ENCODE results near the gene C12orf42.
"Not testable (repeated sequence)": the region's sequence is repeated elsewhere in the genome, so short reads cannot be mapped to it uniquely, and the experiment has no call there.

Gene C12orf42

DNA sequence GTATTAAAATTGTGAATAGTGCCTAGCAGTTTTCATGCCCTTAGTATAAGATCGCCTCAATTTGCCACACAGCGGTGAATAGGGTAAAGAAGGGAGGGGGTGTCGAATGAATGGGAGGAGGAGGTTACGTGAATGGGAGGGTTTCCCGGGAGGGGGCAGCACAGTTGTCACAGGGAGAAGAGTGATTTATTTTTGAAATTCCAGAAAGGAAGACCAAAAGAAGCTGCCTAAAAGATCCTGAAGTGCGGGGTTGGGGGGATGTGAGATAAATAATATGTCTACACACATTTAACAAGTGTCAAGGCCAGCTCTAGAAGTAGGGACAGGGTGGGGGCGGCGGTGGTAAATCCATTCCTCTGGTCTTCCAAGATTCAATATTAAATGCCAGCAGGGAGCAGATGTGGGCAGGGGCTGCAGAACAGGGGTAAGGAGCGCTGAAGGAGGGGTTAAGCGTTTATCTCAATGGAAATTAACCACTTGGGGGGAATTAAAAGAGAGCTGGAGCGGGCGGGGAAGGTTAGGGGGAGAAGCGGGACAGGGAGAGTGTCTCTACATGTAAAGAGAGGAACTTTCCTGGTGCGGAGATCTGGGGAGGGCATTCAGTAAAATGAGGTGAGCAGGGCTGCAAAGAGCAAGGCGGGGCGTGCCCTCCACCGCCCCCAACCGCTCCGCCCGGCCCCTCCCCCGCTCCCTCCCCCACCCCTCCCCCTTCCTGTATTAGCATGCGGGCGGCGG lies 867 bp downstream of the C12orf42 start:
- no peak for DNase-seq (ENCODE audit: low read depth)

DNA sequence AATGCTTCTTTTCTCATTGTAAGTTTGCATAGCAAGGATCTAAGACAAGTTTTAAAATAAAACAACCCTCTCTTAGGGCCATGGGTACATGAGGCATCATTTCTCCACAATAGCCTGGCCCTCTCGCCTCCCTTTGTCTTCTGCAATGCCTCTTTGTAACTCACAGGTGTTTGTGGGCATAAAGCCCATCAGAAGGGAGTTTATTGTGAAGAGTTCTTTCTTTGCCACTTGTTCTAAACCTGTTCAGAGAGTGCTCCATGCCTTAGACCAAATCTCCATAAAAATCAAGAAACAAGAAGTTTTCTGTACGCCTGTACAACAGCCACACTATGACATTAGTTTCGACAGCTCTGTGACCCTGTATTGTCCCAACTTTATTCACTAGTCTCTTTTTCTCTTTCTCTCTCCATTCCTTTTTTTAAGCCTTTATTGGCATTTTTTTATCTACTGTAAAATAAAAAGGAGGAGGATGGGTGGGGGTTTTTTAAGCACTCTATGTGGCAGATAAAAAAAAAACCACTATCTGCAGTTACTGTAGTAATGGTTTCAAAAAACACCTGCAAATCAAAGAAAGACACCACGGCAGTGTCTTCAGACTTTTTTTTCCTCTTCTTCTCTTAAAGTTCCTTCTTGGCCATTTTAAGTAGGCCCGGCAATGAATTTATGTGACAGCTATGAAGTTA lies 1.6 kb downstream of the C12orf42 start:
- no peak for DNase-seq (ENCODE audit: low read depth)

DNA sequence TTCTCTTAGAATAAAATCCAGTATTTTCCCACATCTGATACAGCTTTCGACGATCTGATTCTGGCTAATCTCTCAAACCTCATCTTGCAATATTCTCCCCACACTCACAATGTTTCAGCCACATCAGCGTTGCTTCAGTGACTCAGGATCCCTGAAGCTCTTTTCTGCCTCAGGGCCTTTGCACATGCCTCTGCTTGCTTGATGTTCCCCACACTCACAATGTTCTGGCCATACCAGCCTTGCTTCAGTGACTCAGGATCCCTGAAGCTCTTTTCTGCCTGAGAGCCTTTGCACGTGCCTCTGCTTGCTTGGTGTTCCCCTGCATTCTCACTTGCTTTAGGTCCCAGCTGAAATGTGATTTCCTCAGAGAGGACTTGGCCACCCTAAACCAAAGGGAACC lies 2.6 kb downstream of the C12orf42 start:
- no peak for DNase-seq (ENCODE audit: low read depth)

DNA sequence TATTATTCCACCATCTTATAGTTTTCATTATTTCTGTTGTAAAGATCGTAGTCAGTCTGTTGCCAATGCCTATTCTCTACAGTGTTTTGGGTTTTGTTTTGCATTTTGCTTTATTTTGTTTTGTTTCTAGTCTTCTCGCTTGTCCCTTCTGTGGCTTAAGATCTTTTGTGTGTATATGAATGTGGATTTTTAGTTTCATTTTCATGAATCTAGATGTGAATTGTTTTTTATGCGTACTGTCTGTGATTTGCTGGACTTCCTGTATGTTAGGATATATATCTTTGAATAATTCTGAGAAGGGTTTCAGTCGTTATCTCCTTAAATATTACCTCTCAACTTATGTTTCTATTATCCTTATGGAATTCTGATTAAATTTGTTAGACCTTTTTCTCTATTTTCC lies 13.4 kb downstream of the C12orf42 start:
- DNase-seq (ENCODE audit: low read depth), result no peak

DNA sequence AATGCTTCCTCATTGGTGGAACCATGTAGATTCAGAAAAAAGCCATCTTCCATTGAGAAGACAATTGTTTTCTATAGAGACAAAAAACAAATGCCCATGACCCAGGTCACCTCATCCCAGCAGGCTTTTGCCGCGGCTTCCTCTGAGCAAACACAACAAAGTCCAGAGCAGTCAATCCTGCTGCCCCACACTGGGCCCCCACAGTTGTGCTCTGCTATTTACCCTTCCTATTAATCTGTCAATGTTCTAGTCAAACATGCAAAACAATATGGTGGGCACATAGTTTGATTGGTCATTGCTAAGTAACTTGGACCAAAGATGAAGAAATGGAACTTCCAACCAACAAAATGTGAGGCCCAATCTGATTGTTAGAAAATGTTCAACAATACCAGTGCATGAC lies 20.7 kb downstream of the C12orf42 start:
- no peak for DNase-seq (ENCODE audit: low read depth)

DNA sequence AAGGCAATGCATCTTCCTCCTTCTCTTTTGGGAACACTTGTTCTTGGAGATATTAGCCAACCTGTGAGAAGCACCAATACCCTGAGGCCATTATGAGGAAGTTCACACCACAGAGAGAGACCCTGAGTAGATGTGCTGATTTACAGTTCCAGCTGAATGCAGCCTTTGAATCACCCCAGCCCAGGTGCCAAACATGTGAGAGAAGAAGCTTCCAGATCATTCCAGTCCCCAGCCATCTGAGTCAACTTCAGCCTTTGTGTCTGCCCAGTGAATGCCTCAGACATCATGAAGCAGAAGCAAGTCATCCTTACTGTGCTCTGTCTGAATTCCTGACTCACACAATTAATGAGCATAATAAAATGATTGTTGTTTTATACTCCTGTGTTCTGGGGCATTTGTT lies 25.1 kb downstream of the C12orf42 start:
- DNase-seq (ENCODE audit: low read depth), result no peak

DNA sequence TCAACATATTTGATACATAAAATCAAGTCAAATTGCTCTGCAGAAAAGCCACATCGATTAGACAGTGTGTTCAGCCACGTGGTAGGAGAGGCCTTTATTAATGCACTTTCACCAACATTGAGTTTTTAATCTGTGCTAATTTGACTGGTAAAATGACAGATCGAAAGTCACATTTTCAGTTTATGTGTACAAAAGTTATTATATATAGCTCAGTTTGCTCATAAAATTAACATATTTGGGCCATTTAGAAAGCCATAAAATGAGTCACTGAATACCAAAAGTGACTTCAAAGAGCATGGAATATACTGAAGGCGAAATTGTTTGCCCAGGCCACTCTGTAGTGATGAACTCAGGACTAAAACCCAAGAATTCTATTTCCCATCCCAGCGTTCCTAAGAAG lies 26.0 kb downstream of the C12orf42 start:
- DNase-seq (ENCODE audit: low read depth), result no peak

DNA sequence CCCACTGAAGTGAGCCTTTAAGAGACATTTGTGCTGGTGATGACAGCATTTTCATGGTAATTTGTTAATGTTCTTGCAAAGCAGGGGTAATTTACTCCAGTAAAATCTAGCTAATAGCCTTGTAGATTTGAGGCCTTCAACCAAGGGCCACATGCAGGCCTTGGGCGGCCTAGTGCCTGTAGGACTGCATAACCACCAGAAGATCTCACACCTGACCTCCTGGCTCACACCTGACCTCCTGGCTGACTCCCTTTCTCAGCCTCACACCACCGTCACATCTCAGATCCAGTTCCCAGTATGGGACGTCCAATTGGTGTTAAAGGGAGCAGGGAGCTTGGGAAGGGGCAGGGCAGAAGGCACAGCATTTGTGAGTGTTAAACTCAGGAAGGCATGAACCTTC lies 26.9 kb downstream of the C12orf42 start:
- DNase-seq (ENCODE audit: low read depth), result no peak

DNA sequence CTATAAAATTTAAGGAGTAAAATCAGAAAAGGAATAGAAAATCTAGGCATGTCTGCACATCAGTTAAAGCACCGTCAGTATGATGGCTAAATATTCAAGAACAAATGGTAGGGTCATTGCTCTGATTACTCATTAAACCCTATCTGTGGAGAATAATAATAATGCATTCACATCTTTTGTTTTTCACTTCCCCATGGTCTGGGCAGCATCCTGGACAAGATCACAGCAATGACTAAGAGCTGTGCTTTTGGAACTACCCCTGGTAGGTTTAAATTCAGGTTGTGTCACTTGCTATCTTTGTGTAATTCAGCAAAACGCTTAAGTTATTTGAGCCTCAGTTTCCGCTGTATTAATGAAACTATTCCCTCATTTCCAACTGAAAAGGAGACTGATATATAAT lies 33.1 kb downstream of the C12orf42 start:
- DNase-seq (ENCODE audit: low read depth), result no peak

DNA sequence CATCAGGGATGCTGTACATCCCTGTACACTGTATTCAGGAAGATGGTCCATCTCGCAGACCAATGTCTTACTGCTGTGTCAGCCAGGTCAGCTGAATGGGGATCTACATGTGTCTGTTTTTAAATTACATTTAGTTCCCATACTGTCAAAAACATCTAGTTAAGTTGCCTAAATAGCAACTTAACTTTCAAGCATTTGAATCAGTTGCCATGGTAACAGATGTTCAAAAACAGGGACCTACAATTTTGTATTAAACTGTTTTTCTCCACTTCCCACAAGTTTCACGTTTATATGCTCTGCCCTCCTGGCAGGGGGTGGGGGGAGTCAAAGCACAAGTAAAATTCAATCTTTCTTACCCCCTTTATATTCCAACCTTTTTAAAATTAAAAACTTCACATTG lies 38.3 kb downstream of the C12orf42 start:
- DNase-seq (ENCODE audit: low read depth), result no peak

DNA sequence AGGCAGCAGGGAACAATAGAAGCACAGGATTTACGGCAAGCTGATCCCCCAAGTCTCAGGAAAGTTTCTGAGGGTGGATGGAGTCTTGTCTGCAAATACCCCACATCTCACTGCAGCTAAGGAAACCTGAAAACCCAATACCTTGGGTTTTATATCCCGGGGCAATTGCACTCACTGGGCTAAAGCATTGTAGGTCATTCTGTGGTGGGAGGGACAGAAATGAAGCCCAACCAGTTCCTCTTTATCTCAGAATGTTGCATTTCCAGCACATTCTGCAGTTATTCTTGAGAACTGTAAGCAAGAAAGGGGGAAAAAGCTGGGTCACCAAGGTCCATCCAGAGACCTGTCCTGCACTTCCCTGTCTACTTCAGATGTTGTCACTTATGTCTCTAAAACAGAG lies 39.8 kb downstream of the C12orf42 start:
- DNase-seq (ENCODE audit: low read depth), result no peak

DNA sequence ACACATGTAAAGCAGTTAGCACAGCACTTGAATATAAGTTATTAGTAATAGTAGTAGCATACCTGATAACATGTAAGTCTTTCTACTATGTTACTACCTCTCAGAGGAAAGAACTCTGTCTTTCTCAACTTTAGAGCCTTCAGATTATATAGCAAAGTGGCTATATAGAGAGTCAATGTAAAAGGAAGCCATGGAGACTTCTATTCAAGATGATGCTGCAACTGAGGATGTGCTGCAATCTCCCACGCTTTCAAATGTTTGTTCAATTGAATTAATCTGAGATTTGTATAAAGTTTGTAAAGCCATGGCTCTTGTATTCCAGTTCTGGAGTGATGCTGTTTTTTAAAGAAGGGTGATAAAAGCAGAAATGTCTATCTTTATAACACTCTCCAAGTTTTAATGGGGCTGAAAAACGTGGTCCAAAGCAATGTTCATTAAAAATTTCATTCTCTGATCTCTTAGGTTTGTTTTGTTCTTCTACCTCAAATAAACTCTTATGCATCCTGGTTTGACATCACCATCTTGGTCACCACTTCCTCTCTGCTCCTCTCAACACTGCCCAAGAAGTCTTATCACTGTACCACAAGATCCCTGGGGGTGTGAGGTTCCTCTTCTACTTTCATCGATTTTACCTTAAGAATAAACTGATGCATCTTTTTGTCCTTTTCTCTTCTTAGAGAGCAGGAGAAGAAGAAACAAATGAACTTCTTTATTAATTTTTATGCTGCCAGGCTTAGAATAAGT lies 40.6 kb downstream of the C12orf42 start:
- no peak for DNase-seq (ENCODE audit: low read depth)

DNA sequence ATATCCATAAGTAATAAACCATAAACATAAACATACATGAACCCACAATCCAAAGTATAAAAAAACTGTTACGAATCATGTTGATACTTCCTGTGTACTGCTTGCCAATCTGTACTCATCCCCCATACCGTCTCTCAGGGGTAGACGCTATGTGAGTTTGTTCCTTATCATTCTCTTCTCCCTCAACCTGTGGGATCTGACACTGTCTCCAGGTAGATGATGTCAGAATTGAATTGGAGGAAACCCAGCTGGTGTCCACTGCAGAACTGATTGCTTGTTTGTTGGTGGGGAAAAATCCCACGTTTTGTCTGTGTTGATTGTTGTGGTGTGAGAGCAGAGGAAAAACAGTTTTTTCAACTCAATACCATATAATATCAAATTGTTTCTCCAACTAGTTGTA lies 50.8 kb downstream of the C12orf42 start:
- DNase-seq (ENCODE audit: low read depth), result no peak

DNA sequence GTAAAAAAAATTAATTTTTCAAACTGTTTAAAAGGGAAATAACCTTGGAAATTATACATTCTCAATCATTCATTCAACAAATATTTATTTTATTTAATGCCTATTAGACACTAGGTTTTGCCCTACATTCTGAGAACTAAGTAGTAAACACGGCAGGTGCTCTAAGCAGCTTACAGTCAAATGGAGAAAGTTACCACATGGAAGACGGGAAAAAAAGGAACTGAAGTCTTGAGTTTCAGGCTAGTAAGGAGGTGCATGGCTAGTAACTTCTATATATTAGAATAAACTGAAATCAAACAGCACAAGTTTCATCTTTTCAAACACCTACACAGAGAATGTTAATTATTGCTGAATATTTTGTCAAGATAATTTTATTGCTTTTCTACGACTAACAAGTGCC lies 52.9 kb downstream of the C12orf42 start:
- no peak for DNase-seq (ENCODE audit: low read depth)

DNA sequence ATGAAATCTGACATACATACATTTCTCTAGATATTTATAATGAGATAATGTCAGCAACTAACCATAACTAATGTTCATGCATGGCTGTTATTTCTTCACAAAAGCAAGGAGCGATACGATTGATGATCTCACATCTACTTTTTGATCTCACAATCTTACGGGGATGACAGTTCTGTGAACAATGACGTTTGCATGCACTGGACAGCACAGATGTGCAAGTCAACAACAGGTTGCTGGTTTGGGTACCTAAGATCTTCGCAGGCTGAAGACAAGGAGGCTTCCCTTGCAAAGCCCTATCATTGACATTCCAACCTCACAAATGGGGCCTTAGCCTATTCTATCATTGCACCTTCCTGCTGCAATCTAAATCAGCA lies 53.6 kb downstream of the C12orf42 start:
- DNase-seq (ENCODE audit: low read depth), result no peak

DNA sequence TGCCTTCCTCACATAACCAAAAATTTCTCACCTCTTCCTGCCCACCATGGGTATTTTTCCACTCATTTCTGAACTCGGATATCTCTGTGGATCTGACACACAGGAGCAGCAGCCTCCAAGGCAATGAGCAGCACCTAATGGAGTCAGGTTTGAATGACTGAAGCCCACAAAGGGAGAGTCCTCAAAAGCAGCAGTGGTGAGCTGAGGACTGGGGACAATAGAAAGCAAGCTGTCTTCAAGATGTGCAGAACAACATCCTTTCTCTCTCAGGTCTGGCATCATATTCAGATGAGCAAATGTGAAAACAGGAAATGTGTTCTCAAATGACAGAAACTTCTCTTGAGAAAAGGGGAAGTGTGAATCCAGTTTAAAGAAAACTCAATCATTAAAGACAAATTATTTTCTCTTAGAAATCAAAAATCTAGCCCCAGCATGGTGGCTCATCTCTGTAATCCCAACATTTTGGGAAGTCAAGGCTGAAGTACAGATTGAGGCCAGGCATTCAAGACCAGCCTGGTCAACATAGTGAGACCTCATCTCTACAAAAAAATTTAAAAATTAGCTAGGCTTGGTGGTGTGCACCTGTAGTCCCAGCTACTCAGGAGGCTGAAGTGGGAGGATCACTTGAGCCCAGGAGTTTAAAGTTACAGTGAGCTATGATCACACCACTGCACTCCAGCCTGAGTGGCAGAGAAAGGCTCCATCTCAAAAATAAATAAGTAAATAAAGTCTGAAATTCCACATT lies 54.2 kb downstream of the C12orf42 start:
- peak; percentile 7 for DNase-seq (ENCODE audit: low read depth)

DNA sequence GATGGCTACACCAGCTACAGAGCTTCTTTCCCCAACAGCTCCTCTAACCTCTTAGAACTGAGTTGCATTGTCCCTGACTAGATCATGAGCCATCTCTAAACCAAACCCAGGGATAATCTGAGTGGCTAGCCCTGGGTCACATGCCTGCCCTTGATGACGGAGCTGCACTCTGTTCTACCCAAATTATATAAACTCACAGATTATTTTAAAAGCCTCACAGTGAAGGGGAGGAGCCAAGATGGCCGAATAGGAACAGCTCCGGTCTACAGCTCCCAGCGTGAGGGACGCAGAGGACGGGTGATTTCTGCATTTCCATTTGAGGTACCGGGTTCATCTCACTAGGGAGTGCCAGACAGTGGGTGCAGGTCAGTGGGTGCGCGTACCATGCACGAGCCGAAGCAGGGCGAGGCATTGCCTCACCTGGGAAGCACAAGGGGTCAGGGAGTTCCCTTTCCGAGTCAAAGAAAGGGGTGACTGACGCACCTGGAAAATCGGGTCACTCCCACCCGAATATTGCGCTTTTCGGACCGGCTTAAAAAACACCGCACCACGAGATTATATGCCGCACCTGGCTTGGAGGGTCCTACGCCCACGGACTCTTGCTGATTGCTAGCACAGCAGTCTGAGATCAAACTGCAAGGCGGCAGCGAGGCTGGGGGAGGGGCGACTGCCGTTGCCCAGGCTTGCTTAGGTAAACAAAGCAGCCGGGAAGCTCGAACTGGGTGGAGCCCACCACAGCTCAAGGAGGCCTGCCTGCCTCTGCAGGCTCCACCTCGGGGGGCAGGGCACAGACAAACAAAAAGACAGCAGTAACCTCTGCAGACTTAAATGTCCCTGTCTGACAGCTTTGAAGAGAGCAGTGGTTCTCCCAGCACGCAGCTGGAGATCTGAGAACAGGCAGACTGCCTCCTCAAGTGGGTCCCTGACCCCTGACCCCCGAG lies 61.3 kb downstream of the C12orf42 start:
- not testable (repeated sequence) for DNase-seq (ENCODE audit: low read depth)

DNA sequence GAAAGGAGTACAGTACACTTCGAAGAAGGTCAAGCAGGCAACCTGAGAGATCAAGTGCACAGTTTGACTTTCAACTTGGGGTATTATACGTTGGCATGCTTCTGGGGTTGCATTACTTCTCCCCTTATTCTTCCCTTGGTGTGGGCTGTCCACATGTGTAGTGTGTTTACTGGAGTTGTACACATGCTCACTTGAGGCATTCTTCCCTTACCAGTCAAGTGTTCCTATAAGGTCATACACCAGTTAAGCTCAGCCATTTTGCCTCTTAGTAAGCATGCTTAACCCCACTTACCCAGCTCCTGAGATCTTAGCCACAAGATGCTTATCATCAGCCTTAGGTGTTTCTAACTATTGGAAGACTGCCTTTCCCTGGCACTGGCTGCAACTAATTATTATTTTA lies 63.8 kb downstream of the C12orf42 start:
- no peak for DNase-seq (ENCODE audit: low read depth)

DNA sequence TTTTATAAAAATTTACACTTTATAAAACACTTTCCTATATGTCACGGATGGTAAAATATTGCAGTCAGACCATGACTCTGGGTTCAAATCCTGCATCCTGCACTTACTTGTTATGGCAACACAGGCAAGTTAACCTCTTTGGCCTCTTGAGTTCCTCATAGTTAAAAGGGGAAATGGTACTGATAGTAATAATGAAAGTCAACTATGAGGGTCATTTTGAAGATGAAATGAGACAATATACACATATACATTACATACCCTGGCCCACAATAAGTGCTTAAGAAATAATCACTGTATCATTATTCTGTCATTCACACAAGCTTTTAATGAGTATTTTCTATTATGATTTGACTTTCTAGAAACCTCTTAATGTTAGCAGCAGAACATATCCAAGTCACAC lies 64.4 kb downstream of the C12orf42 start:
- no peak for DNase-seq (ENCODE audit: low read depth)

DNA sequence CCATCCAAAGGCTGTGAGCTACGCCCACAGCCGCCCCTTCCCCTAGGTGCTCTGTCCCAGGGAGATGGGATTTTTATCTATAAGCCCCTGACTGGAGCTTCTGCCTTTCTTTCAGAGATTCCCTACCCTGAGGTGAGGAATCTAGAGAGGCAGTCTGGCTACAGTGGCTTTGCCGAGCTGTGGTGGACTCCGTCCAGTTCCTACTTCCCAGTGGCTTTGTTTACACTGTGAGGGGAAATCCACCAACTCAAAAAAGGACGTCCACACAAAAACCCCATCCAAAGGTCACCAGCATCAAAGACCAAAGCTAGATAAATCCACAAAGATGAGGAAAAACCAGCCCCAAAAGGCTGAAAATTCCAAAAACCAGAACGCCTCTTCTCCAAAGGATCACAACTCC lies 70.1 kb downstream of the C12orf42 start:
- DNase-seq (ENCODE audit: low read depth), result not testable (repeated sequence)

DNA sequence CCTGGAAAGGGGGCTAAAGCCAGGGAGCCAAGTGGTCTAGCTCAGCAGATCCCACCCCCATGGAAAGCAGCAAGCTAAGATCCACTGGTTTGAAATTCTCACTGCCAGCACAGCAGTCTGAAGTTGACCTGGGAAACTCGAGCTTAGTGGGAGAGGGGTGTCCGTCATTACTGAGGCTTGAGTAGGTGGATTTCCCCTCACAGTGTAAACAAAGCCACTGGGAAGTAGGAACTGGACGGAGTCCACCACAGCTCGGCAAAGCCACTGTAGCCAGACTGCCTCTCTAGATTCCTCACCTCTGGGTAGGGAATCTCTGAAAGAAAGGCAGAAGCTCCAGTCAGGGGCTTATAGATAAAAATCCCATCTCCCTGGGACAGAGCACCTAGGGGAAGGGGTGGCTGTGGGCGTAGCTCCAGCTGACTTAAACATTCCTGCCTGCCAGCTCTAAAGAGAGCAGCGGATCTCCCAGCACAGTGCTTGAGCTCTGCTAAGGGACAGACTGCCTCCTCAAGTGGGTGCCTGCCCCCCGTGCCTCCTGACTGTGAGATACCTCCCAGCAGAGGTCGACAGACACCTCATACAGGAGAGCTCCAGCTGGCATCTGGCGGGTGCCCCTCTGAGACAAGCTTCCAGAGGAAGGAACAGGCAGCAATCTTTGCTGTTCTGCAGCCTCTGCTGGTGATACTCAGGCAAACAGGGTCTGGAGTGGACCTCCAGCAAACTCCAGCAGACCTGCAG lies 70.8 kb downstream of the C12orf42 start:
- DNase-seq (ENCODE audit: low read depth), result not testable (repeated sequence)

All from activated T-cell treated with anti-CD3 and anti-CD28 coated beads for 48 hours (primary cell).